ENCODE measurements around the gene DENND2C.

GRCh38 chr1:114716304-114717170 lies 46.7 kb upstream of the DENND2C start, which contains the start of gene NRAS:
- no peak for TF ChIP-seq CTCF (IDR thresholded peaks at IDR 0.05; ENCODE audit: poor library complexity)
- no peak for TF ChIP-seq EZH2phosphoT487 (IDR thresholded peaks at IDR 0.05; ENCODE audit: low read depth, severe bottlenecking, unreplicated experiment)
- no peak for TF ChIP-seq EZH2 (IDR thresholded peaks at IDR 0.05; ENCODE audit: borderline replicate concordance)

Measured in hepatocyte (in vitro differentiated cells).